Measurements from ENCODE around the gene CLCN3. TPM values are rescaled to one million over a fixed set of nuclear protein-coding genes. Genes with fewer than 3 reads are reported as not detected.

Gene CLCN3
- total RNA-seq, 2 donors from 2014 or later = 67.2 to 96.4 TPM

- 37% methylated on average over 3 of the region's 3 CpGs for WGBS
- TF ChIP-seq CTCF (IDR thresholded peaks at IDR 0.05) (no peak), POLR2AphosphoS5 (IDR thresholded peaks at IDR 0.05) (no peak), POLR2A (IDR thresholded peaks at IDR 0.05) (no peak)
- Histone ChIP-seq H3K4me3 (peak overlapping the region; percentile 31 to 48), H3K36me3 (no peaks in the 10 kb centered on the region), H3K27ac (peak overlapping the region; percentile 78 to 91), H3K9me3 (no peaks in the 10 kb centered on the region), H3K4me1 (replicated peaks) (peaks cover 2% of the 10 kb centered on the region), H3K27me3 (replicated peaks; ENCODE audit: insufficient read depth) (no peaks in the 10 kb centered on the region)
- intact Hi-C loops (cut with DNase I) = loop anchor here (5.0 kb wide), 1 partner anchor 96 kb away; the partner anchor contains the start of gene HPF1
- DNase-seq (ENCODE audit: low spot score) = no peak
Measured at GRCh38 chr4:169660929-169661328, 40.6 kb downstream of the CLCN3 start.

- H3K4me1 ChIP-seq (replicated peaks) = peaks cover 2% of the 10 kb centered on the region
- TF ChIP-seq CTCF (IDR thresholded peaks at IDR 0.05) (no peak), POLR2A (IDR thresholded peaks at IDR 0.05) (no peak), POLR2AphosphoS5 (IDR thresholded peaks at IDR 0.05) (no peak)
- no peaks in the 10 kb centered on the region for H3K36me3 ChIP-seq
- peak overlapping the region in 1 of 2 donors; percentile 48 for H3K4me3 ChIP-seq
- DNase-seq (ENCODE audit: low spot score) = no peak
- intact Hi-C loops (cut with DNase I) = loop anchor here (5.0 kb wide), 1 partner anchor 96 kb away; the partner anchor contains the start of gene HPF1
- no peaks in the 10 kb centered on the region for H3K27me3 ChIP-seq (replicated peaks; ENCODE audit: insufficient read depth)
- peak overlapping the region; percentile 78 to 91 for H3K27ac ChIP-seq
- WGBS = 65% methylated on average over 1 of the region's 1 CpG
- no peaks in the 10 kb centered on the region for H3K9me3 ChIP-seq
Measured at GRCh38 chr4:169661761-169662160, 41.4 kb downstream of the CLCN3 start.

GRCh38 chr4:169662206-169662605, 41.8 kb downstream of the CLCN3 start:
- H3K27me3 ChIP-seq (replicated peaks; ENCODE audit: insufficient read depth) = no peaks in the 10 kb centered on the region
- H3K4me1 ChIP-seq (replicated peaks) = peaks cover 2% of the 10 kb centered on the region
- peak overlapping the region in 1 of 2 donors; percentile 91 for H3K27ac ChIP-seq
- DNase-seq (ENCODE audit: low spot score) = no peak
- no peak for TF ChIP-seq CTCF (IDR thresholded peaks at IDR 0.05)
- no peak for TF ChIP-seq POLR2A (IDR thresholded peaks at IDR 0.05)
- no peak for TF ChIP-seq POLR2AphosphoS5 (IDR thresholded peaks at IDR 0.05)
- no peak overlapping the region for H3K4me3 ChIP-seq
- 78% methylated on average over 3 of the region's 3 CpGs for WGBS
- H3K36me3 ChIP-seq = no peaks in the 10 kb centered on the region
- intact Hi-C loops (cut with DNase I) = loop anchor here (5.0 kb wide), 1 partner anchor 95 kb away; the partner anchor contains the start of gene HPF1
- no peaks in the 10 kb centered on the region for H3K9me3 ChIP-seq

- TF ChIP-seq POLR2AphosphoS5 (IDR thresholded peaks at IDR 0.05) (no peak), CTCF (IDR thresholded peaks at IDR 0.05) (no peak), POLR2A (IDR thresholded peaks at IDR 0.05) (no peak)
- no peaks in the 10 kb centered on the region for H3K9me3 ChIP-seq
- H3K27ac ChIP-seq = no peak overlapping the region
- H3K27me3 ChIP-seq (replicated peaks; ENCODE audit: insufficient read depth) = no peaks in the 10 kb centered on the region
- H3K4me1 ChIP-seq (replicated peaks) = peaks cover 2% of the 10 kb centered on the region
- no peaks in the 10 kb centered on the region for H3K36me3 ChIP-seq
- WGBS = 93% methylated on average over 2 of the region's 2 CpGs
- intact Hi-C loops (cut with DNase I) = loop anchor here (5.0 kb wide), 1 partner anchor 94 kb away; the partner anchor contains the start of gene HPF1
- no peak overlapping the region for H3K4me3 ChIP-seq
- DNase-seq (ENCODE audit: low spot score) = no peak
Measured at GRCh38 chr4:169663402-169663801, 43.0 kb downstream of the CLCN3 start.

- no peaks in the 10 kb centered on the region for H3K4me1 ChIP-seq (replicated peaks)
- TF ChIP-seq CTCF (IDR thresholded peaks at IDR 0.05) (no peak), POLR2AphosphoS5 (IDR thresholded peaks at IDR 0.05) (peak; percentile 18)
Measured at GRCh38 chr4:169663831-169664230, 43.5 kb downstream of the CLCN3 start.

More at GRCh38 chr4:169663831-169664230, 43.5 kb downstream of the CLCN3 start:
- 43% methylated on average over 2 of the region's 2 CpGs for WGBS
- DNase-seq (ENCODE audit: low spot score) = no peak
- Histone ChIP-seq H3K4me3 (no peak overlapping the region), H3K27ac (peak overlapping the region in 1 of 2 donors; percentile 41), H3K36me3 (no peaks in the 10 kb centered on the region), H3K9me3 (no peaks in the 10 kb centered on the region), H3K27me3 (replicated peaks; ENCODE audit: insufficient read depth) (no peaks in the 10 kb centered on the region)
- intact Hi-C loops (cut with DNase I) = loop anchor here (5.0 kb wide), 1 partner anchor 93 kb away; the partner anchor contains the start of gene HPF1
